Central memory CD8-positive, alpha-beta T cell (primary cell): ENCODE data around the gene SMPD4.
"Not testable (repeated sequence)": the region's sequence is repeated elsewhere in the genome, so short reads cannot be mapped to it uniquely, and the experiment has no call there.

Experiments used
- ATAC-seq: fragments of 150-1000 bp; cut with Tn5 transposase; replicated peaks from 2 replicates; pipeline ENCODE4 v1.10.0; 2022; ENCODE audit warnings: mild to moderate bottlenecking, moderate FRiP score, moderate number of reproducible peaks; ENCODE audit not compliant: poor library complexity, severe bottlenecking; ENCODE audit errors: extremely low read depth
- DNase-seq, 2 donors: peaks; one replicate each; pipeline ENCODE4 v3.0.0; 2021; ENCODE audit warnings: low spot score in 2 of 2
- H3K27ac Mint-ChIP-seq: one replicate; pipeline ENCODE4 v1.8.0; 2022; ENCODE audit warnings: low read depth, mild to moderate bottlenecking, moderate library complexity, mixed read lengths
- H3K27me3 Mint-ChIP-seq: one replicate; pipeline ENCODE4 v1.8.0; 2022; ENCODE audit warnings: mixed read lengths
- H3K36me3 Mint-ChIP-seq: one replicate; pipeline ENCODE4 v1.8.0; 2022; ENCODE audit warnings: mild to moderate bottlenecking, moderate library complexity, mixed read lengths; ENCODE audit not compliant: insufficient read depth
- H3K4me1 Mint-ChIP-seq: one replicate; pipeline ENCODE4 v1.8.0; 2022; ENCODE audit warnings: mixed read lengths
- H3K4me3 Mint-ChIP-seq: one replicate; pipeline ENCODE4 v1.8.0; 2022; ENCODE audit warnings: mild to moderate bottlenecking, moderate library complexity, mixed read lengths
- H3K9me3 Mint-ChIP-seq: one replicate; pipeline ENCODE4 v1.8.0; 2022; ENCODE audit warnings: mixed read lengths

Gene SMPD4

GRCh38 chr2:130183512-130184373, 2.3 kb upstream of the SMPD4 start:
- H3K27ac Mint-ChIP-seq: peak overlapping the region; percentile 85
- no peaks in the 10 kb centered on the region for H3K27me3 Mint-ChIP-seq
- DNase-seq (no peak), ATAC-seq (no peak)
- peak overlapping the region; percentile 87 for H3K4me3 Mint-ChIP-seq
- H3K36me3 Mint-ChIP-seq: peaks cover 17% of the 10 kb centered on the region
- no peaks in the 10 kb centered on the region for H3K9me3 Mint-ChIP-seq
- peaks cover 19% of the 10 kb centered on the region for H3K4me1 Mint-ChIP-seq

DNA sequence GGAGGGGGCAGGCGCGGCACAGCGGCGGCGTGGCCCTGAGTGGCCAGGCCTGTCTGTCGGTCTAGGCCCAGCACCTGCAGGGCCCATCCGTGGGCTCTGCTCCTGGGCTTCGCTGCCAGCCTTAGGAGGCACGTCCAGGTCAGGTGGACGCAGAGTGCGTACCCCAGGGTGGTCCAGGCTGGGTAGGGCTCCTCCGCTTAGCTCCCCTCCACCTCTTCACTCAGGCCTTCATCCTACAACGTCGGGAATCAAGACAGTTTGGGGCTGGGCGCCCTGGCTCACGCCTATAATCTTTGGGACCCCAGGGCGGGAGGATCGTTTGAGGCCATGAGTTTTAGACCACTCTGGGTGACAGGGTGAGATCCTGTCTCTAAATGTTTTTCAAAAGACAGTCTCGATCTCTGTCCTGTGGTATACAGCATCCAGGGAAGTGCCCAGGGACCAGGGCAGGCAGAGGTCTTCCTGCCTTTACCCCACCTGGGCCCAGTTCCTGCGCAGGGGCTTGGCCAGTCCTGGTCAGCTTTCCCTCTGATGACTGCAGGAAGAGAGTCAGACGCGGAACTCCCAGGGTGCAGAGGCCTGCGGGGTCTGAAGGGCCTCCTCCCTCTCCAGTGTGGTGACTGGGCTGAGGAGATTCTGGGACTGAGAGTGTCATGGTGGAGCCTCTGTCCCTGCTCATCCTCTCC, 1.6 kb upstream of the SMPD4 start:
- Mint-ChIP-seq H3K4me1 (peaks cover 20% of the 10 kb centered on the region), H3K36me3 (peaks cover 20% of the 10 kb centered on the region), H3K27ac (peak overlapping the region; percentile 85), H3K4me3 (peak overlapping the region; percentile 87)
- H3K27me3 Mint-ChIP-seq, ATAC-seq, DNase-seq, H3K9me3 Mint-ChIP-seq: not testable (repeated sequence)

DNA sequence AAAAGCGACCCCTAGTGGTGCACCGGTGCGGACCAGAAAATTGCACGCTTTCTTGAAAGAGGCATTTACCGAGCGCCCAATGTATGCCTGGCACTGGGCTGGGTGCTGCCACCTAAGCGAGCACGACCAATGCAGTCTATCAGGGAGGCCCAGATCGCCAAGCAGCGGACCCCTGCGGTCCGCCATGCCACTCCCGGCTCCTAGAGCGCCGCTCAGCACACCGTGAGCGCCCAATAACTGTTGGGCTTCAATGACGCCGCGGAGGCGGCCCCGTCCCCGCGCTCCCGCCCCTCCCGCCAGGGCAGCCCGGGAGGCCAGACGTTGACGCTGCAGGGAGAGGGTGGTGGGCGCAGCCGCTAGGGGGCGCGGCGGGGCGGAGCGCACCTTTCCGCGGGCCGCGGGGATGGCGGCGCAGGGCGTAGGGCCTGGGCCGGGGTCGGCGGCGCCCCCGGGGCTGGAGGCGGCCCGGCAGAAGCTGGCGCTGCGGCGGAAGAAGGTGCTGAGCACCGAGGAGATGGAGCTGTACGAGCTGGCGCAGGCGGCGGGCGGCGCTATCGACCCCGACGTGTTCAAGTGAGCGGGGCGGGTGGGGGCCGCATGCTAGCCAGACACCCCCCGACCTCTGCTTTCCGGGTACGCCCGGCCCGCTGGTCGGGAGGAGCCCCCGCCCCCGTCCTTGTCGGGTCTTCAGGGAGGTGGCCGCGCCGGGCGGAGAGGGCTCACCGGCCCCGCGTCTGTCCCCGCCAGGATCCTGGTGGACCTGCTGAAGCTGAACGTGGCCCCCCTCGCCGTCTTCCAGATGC, 679 bp upstream of the SMPD4 start, which contains the start of gene MZT2B:
MZT2B (plus strand) TSS at position 383 of the 803 bp plus-strand sequence; CDS start at position 404, 21 bp downstream.
- ATAC-seq (peak; percentile 86), DNase-seq (peak; percentile 85 to 86)
- Mint-ChIP-seq H3K4me1 (peaks cover 25% of the 10 kb centered on the region), H3K4me3 (peak within 1 kb of the TSS; percentile 87), H3K36me3 (peaks cover 20% of the 10 kb centered on the region), H3K27ac (peak within 1 kb of the TSS; percentile 85)
- not testable (repeated sequence) for H3K9me3 Mint-ChIP-seq, H3K27me3 Mint-ChIP-seq

- Mint-ChIP-seq H3K4me3 (peak overlapping the region; percentile 87), H3K36me3 (peaks cover 19% of the 10 kb centered on the region), H3K27ac (peak overlapping the region; percentile 85), H3K4me1 (peaks cover 25% of the 10 kb centered on the region)
- not testable (repeated sequence) for H3K9me3 Mint-ChIP-seq, DNase-seq, ATAC-seq, H3K27me3 Mint-ChIP-seq
Measured at GRCh38 chr2:130180404-130181324, 738 bp downstream of the SMPD4 start.

DNA sequence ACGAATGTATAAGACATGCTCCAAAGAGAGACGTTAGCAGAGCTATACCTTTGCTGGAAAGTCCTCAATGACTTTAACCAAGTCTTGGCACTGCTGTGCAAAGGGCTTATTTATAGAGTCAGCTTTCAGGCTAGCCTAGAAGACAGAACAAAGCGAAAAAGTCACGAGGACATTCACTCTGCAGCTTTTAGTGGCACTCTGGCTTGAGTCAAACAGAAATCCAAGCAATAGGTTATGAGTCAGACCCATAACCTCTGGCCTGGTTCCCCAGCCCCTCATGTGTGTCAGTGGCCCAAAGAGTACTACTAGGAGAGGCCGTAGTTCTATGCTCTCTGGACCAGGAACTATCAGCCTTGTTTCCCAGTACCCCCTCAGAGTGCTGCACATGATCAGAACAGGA, 6.5 kb downstream of the SMPD4 start:
- H3K4me3 Mint-ChIP-seq, H3K27ac Mint-ChIP-seq, H3K9me3 Mint-ChIP-seq, ATAC-seq, DNase-seq, H3K27me3 Mint-ChIP-seq, H3K4me1 Mint-ChIP-seq: not testable (repeated sequence)
- H3K36me3 Mint-ChIP-seq: peaks cover 35% of the 10 kb centered on the region

- H3K27ac Mint-ChIP-seq: no peak overlapping the region
- no peaks in the 10 kb centered on the region for H3K4me1 Mint-ChIP-seq
- DNase-seq (no peak), ATAC-seq (no peak)
- H3K36me3 Mint-ChIP-seq: peaks cover 56% of the 10 kb centered on the region
- H3K4me3 Mint-ChIP-seq: no peak overlapping the region
- H3K27me3 Mint-ChIP-seq: no peaks in the 10 kb centered on the region
- H3K9me3 Mint-ChIP-seq: no peaks in the 10 kb centered on the region
Measured at GRCh38 chr2:130169896-130170295, 11.5 kb downstream of the SMPD4 start.

- not testable (repeated sequence) for H3K4me3 Mint-ChIP-seq, DNase-seq, H3K9me3 Mint-ChIP-seq, H3K27ac Mint-ChIP-seq, H3K27me3 Mint-ChIP-seq, H3K4me1 Mint-ChIP-seq
- ATAC-seq: peak; percentile 46
- peaks cover 61% of the 10 kb centered on the region for H3K36me3 Mint-ChIP-seq
Measured at GRCh38 chr2:130169163-130169562, 12.2 kb downstream of the SMPD4 start.

DNA sequence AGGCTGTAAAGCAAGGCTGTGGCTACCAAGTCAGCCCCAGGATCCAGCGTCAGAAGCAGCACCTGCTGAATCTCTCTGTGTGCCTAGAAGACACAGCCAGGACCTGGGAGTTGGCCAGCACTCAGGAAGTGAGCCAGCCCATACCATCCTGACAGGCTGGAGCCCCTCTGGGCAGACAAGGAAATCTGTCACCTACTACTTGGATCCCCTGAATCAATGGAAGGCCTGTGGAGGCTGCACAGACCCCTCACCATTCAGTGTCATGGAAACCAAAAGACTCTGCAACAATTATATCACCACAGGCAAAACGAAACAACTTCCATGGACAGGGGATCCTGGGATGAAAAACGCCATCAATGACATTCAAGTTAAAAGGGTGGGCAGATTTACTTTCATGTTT, 14.8 kb downstream of the SMPD4 start:
- not testable (repeated sequence) for DNase-seq, ATAC-seq, H3K4me3 Mint-ChIP-seq, H3K9me3 Mint-ChIP-seq, H3K27ac Mint-ChIP-seq, H3K4me1 Mint-ChIP-seq, H3K27me3 Mint-ChIP-seq
- peaks cover 57% of the 10 kb centered on the region for H3K36me3 Mint-ChIP-seq

GRCh38 chr2:130165293-130166016, 15.9 kb downstream of the SMPD4 start:
- no peaks in the 10 kb centered on the region for H3K9me3 Mint-ChIP-seq
- no peak for ATAC-seq
- H3K27me3 Mint-ChIP-seq: no peaks in the 10 kb centered on the region
- peaks cover under 1% of the 10 kb centered on the region for H3K4me1 Mint-ChIP-seq
- no peak overlapping the region for H3K4me3 Mint-ChIP-seq
- peaks cover 53% of the 10 kb centered on the region for H3K36me3 Mint-ChIP-seq
- no peak overlapping the region for H3K27ac Mint-ChIP-seq
- DNase-seq: no peak

DNA sequence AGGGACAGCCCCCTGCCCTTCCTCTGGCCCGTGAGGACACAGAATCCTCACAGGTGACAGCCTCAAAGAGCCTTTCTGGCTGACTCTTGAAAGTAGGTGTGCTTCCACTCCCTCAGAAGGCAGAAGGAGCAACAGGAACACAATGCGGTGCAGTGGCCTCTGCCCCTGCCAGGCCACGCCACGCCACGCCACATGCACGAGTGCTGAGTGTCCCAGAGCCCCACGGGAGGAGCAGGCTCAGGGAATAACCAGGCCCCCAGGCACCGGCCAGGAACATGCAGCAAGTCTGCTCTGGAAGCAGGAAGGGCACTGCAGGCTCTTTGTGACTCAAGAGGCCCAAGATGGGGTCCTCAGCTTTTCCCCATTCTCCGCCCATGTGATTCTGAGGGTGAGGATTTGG, 18.4 kb downstream of the SMPD4 start:
- ATAC-seq: no peak
- Mint-ChIP-seq H3K9me3 (no peaks in the 10 kb centered on the region), H3K27ac (no peak overlapping the region), H3K4me3 (no peak overlapping the region), H3K36me3 (peaks cover 45% of the 10 kb centered on the region), H3K27me3 (no peaks in the 10 kb centered on the region), H3K4me1 (peaks cover 11% of the 10 kb centered on the region)
- no peak for DNase-seq

DNA sequence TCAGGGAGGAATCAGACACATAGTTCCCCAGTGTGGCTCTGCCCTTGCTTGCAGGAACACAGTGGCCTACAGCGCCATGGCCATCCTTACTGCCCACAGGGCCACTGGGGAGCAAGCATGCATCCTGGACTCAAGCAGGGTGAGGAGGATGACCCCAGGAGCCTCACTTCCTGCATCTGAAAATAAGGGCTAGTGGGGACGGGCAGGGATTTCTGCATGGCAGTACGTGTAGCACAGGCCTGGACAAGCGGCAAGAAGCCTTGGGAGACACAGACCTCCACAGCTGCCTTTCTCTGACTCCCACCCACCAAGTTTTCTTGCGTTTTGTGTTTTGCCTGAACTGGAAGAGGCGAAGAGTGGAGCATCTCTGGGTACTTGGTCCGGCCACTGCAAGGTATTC, 18.9 kb downstream of the SMPD4 start:
- H3K4me1 Mint-ChIP-seq: peaks cover 15% of the 10 kb centered on the region
- not testable (repeated sequence) for H3K9me3 Mint-ChIP-seq, H3K27me3 Mint-ChIP-seq, DNase-seq, H3K27ac Mint-ChIP-seq, H3K4me3 Mint-ChIP-seq, ATAC-seq
- H3K36me3 Mint-ChIP-seq: peaks cover 44% of the 10 kb centered on the region
